Measurements from ENCODE around the gene CEACAM7.

GRCh38 chr19:41734585-41734984, 46.5 kb upstream of the CEACAM7 start:
- TF ChIP-seq CTCF (IDR thresholded peaks at IDR 0.05) = no peak
- no peak for TF ChIP-seq POLR2A (IDR thresholded peaks at IDR 0.05)

All from Peyer's patch (tissue), 4 donors.